HepG2 (cell line): ENCODE measurements around the gene GRK5. TPM values are rescaled to one million over a fixed set of nuclear protein-coding genes. Genes with fewer than 3 reads are reported as not detected.

ENCODE experiments used
- ATAC-seq: fragments of 200-7000 bp; cut with Tn5 transposase; 3 replicates; pipeline ENCODE4 v1.9.1; 2020; ENCODE audit warnings: mild to moderate bottlenecking, moderate library complexity
- BruUV-seq: library from RNA; stranded (reverse); fragments of 400-500 nt; replicated peaks from 2 replicates; lab custom pipeline; 2021; lab: Mats Ljungman, UMichigan
- CTCF ChIA-PET: fragments of 300-600 bp; formaldehyde crosslinking; extraction: SDS; loops from one replicate; lab custom pipeline; 2021; ENCODE audit warnings: low total read pairs, inconsistent platforms, low intra/inter-chr PET ratio; lab: Yijun Ruan, JAX
- POLR2A ChIA-PET: fragments of 350-600 bp; sonication (Branson Sonifier 250); formaldehyde crosslinking; loops from one replicate; lab custom pipeline; 2020; ENCODE audit warnings: antibody characterized with exemption, inconsistent platforms; lab: Yijun Ruan, JAX
- DNase-seq: peaks from one replicate; pipeline ENCODE4 v3.0.0-alpha.2; 2015; ENCODE audit warnings: low spot score
- FAIRE-seq: peaks from 3 replicates; lab custom pipeline; 2011; peaks lifted over from hg19 to GRCh38; lab: Jason Lieb, UNC
- H2AFZ ChIP-seq: one replicate; pipeline ENCODE4 v1.6.1; 2011; ENCODE audit warnings: low read length, inconsistent platforms
- H3K27ac ChIP-seq: fragments of 300-600 bp; 3 replicates; pipeline ENCODE4 v1.8.0; 2011; ENCODE audit warnings: mixed run types, mild to moderate bottlenecking, mixed read lengths, low read length, inconsistent platforms; ENCODE audit not compliant: insufficient read depth; ENCODE audit errors: extremely low read length
- H3K27me3 ChIP-seq, 2 experiments: fragments of 200-600 bp in 1 of 2; 2 replicates in 1 of 2; 3 replicates in 1 of 2; pipeline versions ENCODE4 v1.6.0 to v1.8.0; 2011; ENCODE audit warnings: low read length in 2 of 2, mild to moderate bottlenecking in 2 of 2, moderate library complexity in 2 of 2, inconsistent platforms in 1 of 2; ENCODE audit not compliant: insufficient read depth in 2 of 2, control insufficient read depth in 1 of 2
- H3K36me3 ChIP-seq, 2 experiments: fragments of 200-600 bp in 1 of 2; replicated peaks in 1 of 2; 2 replicates in 1 of 2; 3 replicates in 1 of 2; pipeline versions ENCODE4 v1.5.1 to v1.8.0; 2011; ENCODE audit warnings: low read length in 2 of 2, inconsistent platforms in 1 of 2; ENCODE audit not compliant: insufficient read depth in 2 of 2, control insufficient read depth in 1 of 2
- H3K4me1 ChIP-seq: 2 replicates; pipeline ENCODE4 v1.5.1; 2012; ENCODE audit warnings: low read length, inconsistent platforms; ENCODE audit not compliant: insufficient read depth
- H3K4me2 ChIP-seq: 2 replicates; pipeline ENCODE4 v1.6.0; 2011; ENCODE audit warnings: low read depth, low read length, inconsistent platforms
- H3K4me3 ChIP-seq, 3 experiments: fragments of 200-600 bp in 1 of 3; sonication (generic), shearing (Covaris generic) in 1 of 3; replicated peaks in 1 of 3; 2 replicates each; pipeline ENCODE4 v1.5.1; 2011 to 2016; ENCODE audit warnings: low read length in 3 of 3, inconsistent platforms in 2 of 3, low read depth in 2 of 3, mild to moderate bottlenecking in 2 of 3, control low read depth in 1 of 3, mixed read lengths in 1 of 3; ENCODE audit not compliant: insufficient read depth in 1 of 3
- H3K79me2 ChIP-seq: one replicate; pipeline ENCODE4 v1.6.1; 2011; ENCODE audit warnings: low read length, inconsistent platforms; ENCODE audit not compliant: insufficient read depth
- H3K9ac ChIP-seq: 2 replicates; pipeline ENCODE4 v1.6.0; 2011; ENCODE audit warnings: mild to moderate bottlenecking, low read depth, low read length, inconsistent platforms; ENCODE audit not compliant: insufficient read depth
- H3K9me3 ChIP-seq: 2 replicates; pipeline ENCODE4 v1.5.1; 2012; ENCODE audit warnings: mild to moderate bottlenecking, low read length
- H4K20me1 ChIP-seq: 2 replicates; pipeline ENCODE4 v1.6.0; 2011; ENCODE audit warnings: inconsistent platforms, mild to moderate bottlenecking, low read length, moderate library complexity; ENCODE audit not compliant: insufficient read depth
- ATF7 ChIP-seq, 2 experiments: fragments of 450-650 bp in 1 of 2; sonication (generic) in 1 of 2; formaldehyde crosslinking in 1 of 2; IDR thresholded peaks; 2 replicates each; pipeline versions ENCODE4 v1.4.0 to v1.6.1; 2016 to 2020; ENCODE audit warnings: antibody characterized with exemption in 1 of 2, mild to moderate bottlenecking in 1 of 2, missing genetic modification reagents in 1 of 2
- ATRX ChIP-seq: sonication (generic); formaldehyde crosslinking; IDR thresholded peaks from 2 replicates; pipeline ENCODE4 v1.4.0; 2020; ENCODE audit warnings: missing genetic modification reagents, borderline replicate concordance
- CHCHD3 ChIP-seq: sonication (generic); formaldehyde crosslinking; IDR thresholded peaks from 2 replicates; pipeline ENCODE4 v1.8.0; 2022; ENCODE audit warnings: mild to moderate bottlenecking, missing genetic modification reagents, moderate library complexity
- E2F1 ChIP-seq: sonication (generic); formaldehyde crosslinking; IDR thresholded peaks from 2 replicates; pipeline ENCODE4 v1.5.0; 2020; ENCODE audit warnings: missing genetic modification reagents
- FOXJ3 ChIP-seq: sonication (generic); formaldehyde crosslinking; IDR thresholded peaks from 2 replicates; pipeline ENCODE4 v1.4.0; 2020; ENCODE audit warnings: missing genetic modification reagents, mild to moderate bottlenecking, borderline replicate concordance
- FOXK1 ChIP-seq: sonication (generic); formaldehyde crosslinking; IDR thresholded peaks from 2 replicates; pipeline ENCODE4 v1.4.0; 2020; ENCODE audit warnings: low read depth, missing genetic modification reagents, borderline replicate concordance
- GABPA ChIP-seq, 2 experiments: IDR thresholded peaks; 2 replicates each; pipeline ENCODE4 v1.6.1; 2011 to 2016; ENCODE audit warnings: low read depth in 2 of 2, low read length in 1 of 2, missing biosample characterization in 1 of 2, missing genetic modification characterization in 1 of 2
- HOXA5 ChIP-seq: sonication (generic); formaldehyde crosslinking; IDR thresholded peaks from 2 replicates; pipeline ENCODE4 v1.4.0; 2020; ENCODE audit warnings: missing genetic modification reagents
- NCOR1 ChIP-seq: fragments of 200-600 bp; sonication (generic); IDR thresholded peaks from 2 replicates; pipeline ENCODE4 v1.7.0; 2017; ENCODE audit warnings: antibody characterized with exemption, low read length, borderline replicate concordance
- PAXIP1 ChIP-seq: sonication (generic); formaldehyde crosslinking; conservative IDR thresholded peaks from 2 replicates; pipeline ENCODE4 v1.4.0; 2020; ENCODE audit warnings: mild to moderate bottlenecking, missing genetic modification reagents, moderate library complexity
- PHF8 ChIP-seq: sonication (generic); formaldehyde crosslinking; IDR thresholded peaks from 2 replicates; pipeline ENCODE4 v1.5.0; 2020; ENCODE audit warnings: missing genetic modification reagents
- REL ChIP-seq: sonication (generic); formaldehyde crosslinking; conservative IDR thresholded peaks from 2 replicates; pipeline ENCODE4 v1.8.0; 2022; ENCODE audit warnings: mild to moderate bottlenecking, missing genetic modification reagents, moderate library complexity
- REPIN1 ChIP-seq: sonication (generic); formaldehyde crosslinking; IDR thresholded peaks from 2 replicates; pipeline ENCODE4 v1.8.0; 2022; ENCODE audit warnings: missing genetic modification reagents, low read depth, mild to moderate bottlenecking, borderline replicate concordance
- ZNF274 ChIP-seq: sonication (generic); formaldehyde crosslinking; IDR thresholded peaks from 2 replicates; pipeline ENCODE4 v1.5.1; 2020; ENCODE audit warnings: mild to moderate bottlenecking, missing genetic modification reagents
- ZNF431 ChIP-seq: sonication (generic); formaldehyde crosslinking; IDR thresholded peaks from 2 replicates; pipeline ENCODE4 v1.9.0; 2022; ENCODE audit warnings: missing genetic modification reagents, low read depth, mild to moderate bottlenecking, borderline replicate concordance
- ZNF580 ChIP-seq: IDR thresholded peaks from 2 replicates; pipeline ENCODE4 v1.6.1; 2016; ENCODE audit warnings: low read depth, borderline replicate concordance
- ZNF619 ChIP-seq: sonication (generic); formaldehyde crosslinking; IDR thresholded peaks from 2 replicates; pipeline ENCODE4 v1.4.0; 2020; ENCODE audit warnings: mild to moderate bottlenecking, missing genetic modification reagents
- ZNF644 ChIP-seq: IDR thresholded peaks from 2 replicates; pipeline ENCODE4 v1.6.1; 2016; ENCODE audit warnings: low read depth
- ZNF678 ChIP-seq: sonication (generic); formaldehyde crosslinking; IDR thresholded peaks from 2 replicates; pipeline ENCODE4 v1.4.0; 2020; ENCODE audit warnings: mild to moderate bottlenecking, missing genetic modification reagents
- ZNF83 ChIP-seq: sonication (generic); formaldehyde crosslinking; IDR thresholded peaks from 2 replicates; pipeline ENCODE4 v1.4.0; 2020; ENCODE audit warnings: missing genetic modification reagents, mild to moderate bottlenecking, borderline replicate concordance
- ZSCAN20 ChIP-seq: sonication (generic); formaldehyde crosslinking; IDR thresholded peaks from 2 replicates; pipeline ENCODE4 v1.4.0; 2020; ENCODE audit warnings: missing genetic modification reagents, mild to moderate bottlenecking, borderline replicate concordance
- WGBS: methylation state at CpG from one replicate; pipeline ENCODE4 v1.1.6; 2017; ENCODE audit warnings: low lambda C conversion rate; 5-methylcytosine and 5-hydroxymethylcytosine counted together
- in situ Hi-C: cut with HindIII; loops from 2 replicates; pipeline ENCODE4 v1.10.0; 2017; ENCODE audit warnings: low pct_unique_long_range_greater_than_20kb; ENCODE audit not compliant: extremely low pct_ligation_motif_present
- intact Hi-C: fragments of 100-400 bp; cut with micrococcal nuclease; formaldehyde crosslinking; loops from one replicate; pipeline ENCODE4 v1.10.0; 2022; ENCODE audit not compliant: unreplicated experiment
- polyA plus RNA-seq, 8 experiments: library from polyadenylated mRNA; depleted of rRNA in 3 of 8; stranded (reverse) in 7 of 8; unstranded in 1 of 8; fragments of >200 nt; fragmentation: Illumina TruSeq in 4 of 8; extraction: Trizol in 4 of 8; gene quantifications; 2 replicates each; pipeline versions ENCODE4 v1.2.1 to v1.2.3, GENCODE V29; 2011 to 2016; ENCODE audit warnings: low read depth in 4 of 8, missing spikeins in 1 of 8, mixed read lengths in 1 of 8; ENCODE audit not compliant: insufficient read depth in 1 of 8
- total RNA-seq, 5 experiments: library from RNA; depleted of rRNA; stranded (reverse); fragments of >200 nt; fragmentation: Illumina TruSeq; extraction: Trizol; gene quantifications; 2 replicates each; pipeline ENCODE4 v1.2.3, GENCODE V29; 2016; ENCODE audit warnings: low read depth in 1 of 5

GRK5 gene
- total and polyA plus RNA-seq, 2 of the 13 experiments (the other 11 are each of a cell fraction or from before 2014, with no cell fraction given): 10.4 to 12.6 TPM

DNA sequence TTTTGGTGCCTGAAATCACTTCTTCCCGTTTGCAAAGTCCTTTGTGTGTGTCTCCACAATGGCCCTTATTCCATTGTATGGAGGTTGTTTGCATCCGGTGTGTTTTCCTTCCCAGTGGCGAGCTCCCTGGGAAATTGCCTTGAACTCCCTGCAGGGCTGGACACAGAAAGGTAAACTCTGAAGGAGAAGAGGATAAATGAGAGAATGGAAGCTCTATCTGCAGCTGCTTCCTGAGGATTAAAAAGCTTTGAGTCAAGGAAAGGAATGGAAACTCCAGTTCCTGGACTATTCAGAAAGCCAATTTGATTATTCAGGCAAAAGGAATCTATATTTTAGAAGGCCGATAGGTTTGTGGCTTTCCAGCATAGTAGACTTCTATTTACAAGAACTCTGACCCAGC is 4.4 kb upstream of the GRK5 start:
- in situ Hi-C loops (no loop called here), intact Hi-C loops (no loop called here)
- peak; percentile 55 for DNase-seq
- no peak for ATAC-seq
- no TSS peak for BruUV-seq
- Histone ChIP-seq H3K27me3 (no peaks in the 10 kb centered on the region; a peak in 1 of 5 replicates), H3K36me3 (no peaks in the 10 kb centered on the region), H3K4me2 (peak overlapping the region; percentile 46), H3K27ac (peak overlapping the region; percentile 45), H3K4me3 (peak overlapping the region in 2 of 3 experiments; percentile 2 to 19; a peak in 1 of 6 replicates), H4K20me1 (no peaks in the 10 kb centered on the region), H3K4me1 (peaks cover 57% of the 10 kb centered on the region), H3K9ac (no peak overlapping the region), H3K9me3 (no peaks in the 10 kb centered on the region), H3K79me2 (peaks cover under 1% of the 10 kb centered on the region), H2AFZ (peak overlapping the region; percentile 46)
- POLR2A ChIA-PET: interaction anchor here (1.0 to 2.8 kb wide), 3 partner anchors 51 to 115 kb away, joined by 4 to 10 read pairs (median 5); no protein-coding TSS in a partner anchor
- no peak for FAIRE-seq
- WGBS: 4% methylated on average over 4 of the region's 4 CpGs
- CTCF ChIA-PET: no interaction called here
- TF ChIP-seq FOXK1 (CRISPR knock-in tag) (no peak), ZNF619 (CRISPR knock-in tag) (no peak), ZNF431 (no peak), CHCHD3 (CRISPR knock-in tag) (no peak), NCOR1 (no peak), HOXA5 (CRISPR knock-in tag) (no peak), ATF7 (IDR thresholded peaks at IDR 0.05) (no peak), ATF7 (CRISPR knock-in tag; IDR thresholded peaks at IDR 0.05) (no peak), ZSCAN20 (no peak), REL (CRISPR knock-in tag) (no peak), REPIN1 (CRISPR knock-in tag) (no peak), ZNF580 (CRISPR knock-in tag) (no peak), PAXIP1 (CRISPR knock-in tag) (0 out of 2 replicates have a peak, but pooled peaks have one; percentile 33), GABPA (IDR thresholded peaks at IDR 0.05; ENCODE audit: low read depth, low read length) (no peak), GABPA (CRISPR knock-in tag; IDR thresholded peaks at IDR 0.05; ENCODE audit: low read depth) (0 out of 2 replicates have a peak, but pooled peaks have one; percentile 21), FOXJ3 (CRISPR knock-in tag) (no peak), PHF8 (no peak), ZNF678 (CRISPR knock-in tag) (no peak), ZNF83 (CRISPR knock-in tag) (no peak), ZNF274 (CRISPR knock-in tag) (no peak), ZNF644 (CRISPR knock-in tag) (peak; percentile 43; the same call in 1 of the 2 replicates), ATRX (CRISPR knock-in tag) (no peak), E2F1 (CRISPR knock-in tag) (no peak)
